Sigmoid colon (tissue), 4 donors: Measurements from ENCODE around the gene MOCS1.

Experiments used
- CTCF ChIP-seq, 4 experiments: fragments of 450-650 bp in 3 of 4; fragments of 200-600 bp in 1 of 4; IDR thresholded peaks; one replicate each; pipeline ENCODE4 v1.5.1; 2016 to 2019; ENCODE audit warnings: antibody characterized with exemption in 4 of 4, mild to moderate bottlenecking in 3 of 4, moderate library complexity in 2 of 4
- EP300 ChIP-seq, 4 donors: sonication (generic); formaldehyde crosslinking; IDR thresholded peaks; one replicate each; pipeline ENCODE4 v1.6.1; 2017; ENCODE audit warnings: antibody characterized with exemption in 4 of 4
- POLR2AphosphoS5 ChIP-seq, 4 donors: sonication (generic); formaldehyde crosslinking; IDR thresholded peaks; one replicate each; pipeline ENCODE4 v1.6.1; 2017; ENCODE audit warnings: antibody characterized with exemption in 4 of 4

GRCh38 chr6:39899554-39900295 lies 34.5 kb downstream of the MOCS1 start:
- no peak for TF ChIP-seq CTCF (IDR thresholded peaks at IDR 0.05)
- no peak for TF ChIP-seq EP300 (IDR thresholded peaks at IDR 0.05)
- TF ChIP-seq POLR2AphosphoS5 (IDR thresholded peaks at IDR 0.05) = no peak
